WTC11 (cell line): ENCODE data around the gene ZMIZ1.

ENCODE experiments used
- CTCF ChIP-seq: fragments of 200-600 bp; IDR thresholded peaks from 2 replicates; pipeline ENCODE4 v1.8.0; 2022; ENCODE audit warnings: antibody characterized with exemption
- E2F1 ChIP-seq: sonication (generic); formaldehyde crosslinking; IDR thresholded peaks from 2 replicates; pipeline ENCODE4 v1.8.0; 2022; ENCODE audit warnings: mild to moderate bottlenecking, missing genetic modification reagents
- ZNF263 ChIP-seq: sonication (generic); formaldehyde crosslinking; IDR thresholded peaks from 2 replicates; pipeline ENCODE4 v1.8.1; 2022; ENCODE audit warnings: low read depth, mild to moderate bottlenecking, moderate library complexity, missing genetic modification reagents

GRCh38 chr10:79078367-79079053 is 9.7 kb downstream of the ZMIZ1 start:
- TF ChIP-seq E2F1 (CRISPR knock-in tag), result no peak
- TF ChIP-seq CTCF, result no peak
- no peak for TF ChIP-seq ZNF263
